ENCODE results near the gene IMMP2L. TPM values are rescaled to one million over a fixed set of nuclear protein-coding genes. Genes with fewer than 3 reads are reported as not detected.
"Not testable (repeated sequence)": the region's sequence is repeated elsewhere in the genome, so short reads cannot be mapped to it uniquely, and the experiment has no call there.

Gene IMMP2L
- total RNA-seq, 4 donors from 2014 or later, result 12.0 to 22.2 (median 17.5) TPM

DNA sequence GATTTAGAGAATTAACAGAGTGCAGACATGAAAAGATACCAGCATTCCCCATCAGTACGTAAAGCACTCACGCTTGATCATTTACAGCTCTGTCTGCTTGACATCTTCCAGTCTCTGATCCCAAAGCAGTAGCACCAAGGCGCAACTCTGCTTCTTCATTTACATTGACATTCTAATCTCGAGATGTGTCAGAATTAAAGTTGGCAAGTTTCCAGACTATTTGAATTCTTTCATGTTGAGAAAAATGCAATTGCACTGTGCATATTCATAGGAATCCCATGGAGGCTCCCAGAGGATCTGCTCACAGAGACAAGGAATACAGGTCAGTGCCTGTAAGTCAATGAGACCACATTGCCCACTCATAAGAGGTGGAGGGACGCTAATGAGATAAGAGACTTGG lies 287.4 kb downstream of the IMMP2L start:
- Histone ChIP-seq H3K4me1 (no peaks in the 10 kb centered on the region), H3K4me3 (no peak overlapping the region), H3K36me3 (no peaks in the 10 kb centered on the region), H3K27me3 (no peaks in the 10 kb centered on the region), H3K27ac (replicated peaks in 1 of 4) (no peak overlapping the region), H3K9me3 (no peaks in the 10 kb centered on the region)
- WGBS, result 82% methylated on average over 5 of the region's 5 CpGs
- intact Hi-C loops (cut with DNase I), result no loop called here
- TF ChIP-seq CTCF (IDR thresholded peaks at IDR 0.05) (no peak), EP300 (IDR thresholded peaks at IDR 0.05) (no peak), POLR2A (IDR thresholded peaks at IDR 0.05; ENCODE audit: low read depth) (no peak), POLR2AphosphoS5 (IDR thresholded peaks at IDR 0.05) (no peak)
- no peak for DNase-seq (ENCODE audit: extremely low spot score)

DNA sequence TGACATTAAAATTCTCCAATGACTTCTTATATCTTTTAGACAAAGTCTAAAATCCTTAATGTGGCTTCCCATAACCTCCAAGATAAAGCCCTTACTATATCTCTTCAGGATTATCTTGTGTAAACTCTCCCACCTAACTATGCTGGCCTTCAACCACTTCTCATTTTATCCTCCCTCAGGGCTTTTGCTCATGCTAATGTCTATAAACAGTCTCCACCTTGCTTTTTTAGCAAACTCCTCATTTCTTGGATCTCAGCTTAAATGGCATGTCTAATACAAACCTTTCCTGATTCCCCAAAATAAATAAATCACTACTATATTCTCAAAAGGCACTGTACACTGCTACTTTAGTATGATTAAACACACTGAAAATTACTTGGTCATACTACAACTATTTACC lies 290.2 kb downstream of the IMMP2L start:
- no peaks in the 10 kb centered on the region for H3K4me1 ChIP-seq
- intact Hi-C loops (cut with DNase I), result no loop called here

DNA sequence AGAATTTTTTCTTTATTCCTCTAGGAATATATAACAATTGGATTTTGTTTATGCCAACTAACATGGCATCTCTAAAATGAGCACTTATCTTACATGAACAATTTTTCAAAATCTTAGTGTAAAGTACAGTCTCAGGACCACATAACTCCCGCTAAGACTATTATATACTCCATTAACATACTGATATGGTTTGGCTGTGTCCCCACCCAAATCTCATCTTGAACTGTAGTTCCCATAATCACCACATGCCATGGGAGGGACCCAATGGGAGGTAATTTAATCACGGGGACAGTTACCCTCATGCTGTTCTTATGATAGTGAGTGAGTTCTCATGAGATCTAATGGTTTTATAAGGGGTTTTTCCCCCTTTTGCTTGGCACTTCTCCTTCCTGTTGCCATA lies 291.5 kb downstream of the IMMP2L start:
- DNase-seq (ENCODE audit: extremely low spot score); H3K27me3 ChIP-seq; intact Hi-C loops (cut with DNase I); H3K36me3 ChIP-seq; H3K9me3 ChIP-seq; H3K4me1 ChIP-seq; H3K4me3 ChIP-seq; H3K27ac ChIP-seq (replicated peaks in 1 of 4): not testable (repeated sequence)
- WGBS, result 55% methylated on average over 2 of the region's 2 CpGs

More for the DNA sequence above, 290.2 kb downstream of the IMMP2L start:
- no peaks in the 10 kb centered on the region for H3K36me3 ChIP-seq
- no peak overlapping the region for H3K4me3 ChIP-seq
- no peak for DNase-seq (ENCODE audit: extremely low spot score)
- no peaks in the 10 kb centered on the region for H3K9me3 ChIP-seq
- TF ChIP-seq POLR2A (IDR thresholded peaks at IDR 0.05; ENCODE audit: low read depth) (no peak), CTCF (IDR thresholded peaks at IDR 0.05) (no peak), EP300 (IDR thresholded peaks at IDR 0.05) (no peak), POLR2AphosphoS5 (IDR thresholded peaks at IDR 0.05) (no peak)
- no peaks in the 10 kb centered on the region for H3K27me3 ChIP-seq
- no peak overlapping the region for H3K27ac ChIP-seq (replicated peaks in 1 of 4)

DNA sequence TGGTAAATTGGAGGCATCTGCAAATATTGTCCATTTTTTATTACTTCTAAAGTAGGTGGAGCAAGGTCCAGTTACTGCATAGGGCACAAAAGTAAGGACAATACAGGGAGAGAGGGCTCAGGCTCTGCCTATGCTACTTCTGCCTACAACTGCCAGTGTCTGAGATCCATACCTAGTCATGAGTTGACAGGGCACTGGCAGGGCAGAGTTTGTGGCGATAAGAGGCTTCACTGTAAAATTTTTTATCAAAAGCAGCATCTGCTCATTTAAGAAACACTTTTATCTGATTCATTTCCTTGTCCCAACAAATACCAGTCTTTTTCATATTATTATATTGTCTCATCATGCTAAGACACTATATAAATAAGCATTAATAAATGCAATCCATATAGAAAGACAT lies 293.4 kb downstream of the IMMP2L start:
- no peak overlapping the region for H3K4me3 ChIP-seq
- intact Hi-C loops (cut with DNase I), result no loop called here
- DNase-seq (ENCODE audit: extremely low spot score), result no peak
- H3K27me3 ChIP-seq, result no peaks in the 10 kb centered on the region
- WGBS, result 84% methylated on average over 1 of the region's 1 CpG
- no peak overlapping the region for H3K27ac ChIP-seq (replicated peaks in 1 of 4)
- H3K9me3 ChIP-seq, result no peaks in the 10 kb centered on the region
- H3K36me3 ChIP-seq, result no peaks in the 10 kb centered on the region
- H3K4me1 ChIP-seq, result peaks cover 7 to 25% (median 9%) of the 10 kb centered on the region in 4 donors
- TF ChIP-seq POLR2AphosphoS5 (IDR thresholded peaks at IDR 0.05) (no peak), EP300 (IDR thresholded peaks at IDR 0.05) (no peak), CTCF (IDR thresholded peaks at IDR 0.05) (no peak), POLR2A (IDR thresholded peaks at IDR 0.05; ENCODE audit: low read depth) (no peak)

DNA sequence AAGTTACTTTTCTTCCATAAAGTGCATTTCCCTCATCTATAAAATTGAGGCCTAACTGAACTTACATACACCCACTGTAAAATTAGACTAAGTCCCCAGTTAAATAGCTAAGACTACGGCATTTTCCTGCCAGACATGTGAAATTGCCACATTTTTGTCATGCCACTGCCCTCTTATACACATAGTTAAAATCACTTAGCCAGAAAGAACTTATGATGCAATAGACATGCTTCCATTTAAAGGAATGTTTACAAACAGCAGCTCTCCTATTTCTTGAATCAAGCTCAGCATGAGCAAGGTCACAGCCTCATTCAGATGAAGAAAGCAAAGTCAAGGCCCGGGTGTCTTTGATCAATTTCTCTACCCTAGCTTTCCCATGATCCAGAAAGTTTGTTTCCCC lies 295.7 kb downstream of the IMMP2L start:
- WGBS, result 90% methylated on average over 2 of the region's 2 CpGs
- no peaks in the 10 kb centered on the region for H3K36me3 ChIP-seq
- no peak for DNase-seq (ENCODE audit: extremely low spot score)
- intact Hi-C loops (cut with DNase I), result no loop called here
- no peaks in the 10 kb centered on the region for H3K9me3 ChIP-seq
- peaks cover 8 to 30% (median 12%) of the 10 kb centered on the region in 4 donors for H3K4me1 ChIP-seq
- H3K27ac ChIP-seq (replicated peaks in 1 of 4), result no peak overlapping the region
- no peak overlapping the region for H3K4me3 ChIP-seq
- H3K27me3 ChIP-seq, result no peaks in the 10 kb centered on the region
- TF ChIP-seq POLR2AphosphoS5 (IDR thresholded peaks at IDR 0.05) (no peak), POLR2A (IDR thresholded peaks at IDR 0.05; ENCODE audit: low read depth) (no peak), EP300 (IDR thresholded peaks at IDR 0.05) (no peak), CTCF (IDR thresholded peaks at IDR 0.05) (no peak)

All from esophagus muscularis mucosa (tissue), 4 donors.